GM21825 (cell line): Measurements from ENCODE around the gene ERC1.
"Not testable (repeated sequence)": the region's sequence is repeated elsewhere in the genome, so short reads cannot be mapped to it uniquely, and the experiment has no call there.

Source experiments
- ATAC-seq: cut with Tn5 transposase; IDR thresholded peaks from one replicate; pipeline ENCODE4 v1.9.1; 2021; ENCODE audit warnings: mild to moderate bottlenecking, moderate library complexity; ENCODE audit not compliant: unreplicated experiment

ERC1 gene

DNA sequence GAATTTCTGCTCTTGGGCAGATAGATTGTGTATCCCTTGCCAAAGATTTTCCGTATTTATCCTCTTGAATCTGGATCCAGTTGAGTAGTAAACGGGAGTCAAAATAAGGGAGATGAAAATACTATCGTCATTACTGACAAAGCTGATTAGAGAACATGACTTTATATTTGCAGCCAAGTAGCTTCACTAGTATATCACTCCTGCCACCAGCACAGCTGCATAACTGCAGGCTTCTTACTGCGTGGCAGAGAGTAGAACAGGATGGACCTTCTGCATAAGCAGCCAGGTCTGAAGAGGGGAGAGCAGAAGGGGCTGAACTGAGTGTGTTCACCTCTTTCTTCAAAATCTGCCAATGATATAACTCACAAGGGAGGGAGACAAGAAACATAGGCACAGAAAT, 319.6 kb downstream of the ERC1 start:
- ATAC-seq = no peak

DNA sequence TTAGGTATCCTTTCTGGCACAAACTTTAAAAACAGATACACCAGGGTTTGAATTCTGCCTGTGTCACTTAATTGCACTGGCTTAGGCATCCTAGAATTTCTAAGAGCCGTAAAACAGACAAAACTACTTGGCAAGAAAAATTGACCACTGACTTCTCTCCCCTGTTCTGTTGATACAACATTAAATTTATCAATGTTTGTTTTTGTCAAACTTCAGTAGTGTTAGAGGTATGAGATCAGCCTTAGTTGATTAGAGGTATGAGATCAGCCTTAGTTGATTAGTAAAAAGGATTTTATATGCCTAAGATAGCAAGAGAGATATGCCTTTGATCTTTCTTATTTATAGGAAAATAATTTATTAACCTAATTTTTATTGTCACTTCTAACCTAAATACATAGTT, 320.1 kb downstream of the ERC1 start:
- ATAC-seq = no peak

DNA sequence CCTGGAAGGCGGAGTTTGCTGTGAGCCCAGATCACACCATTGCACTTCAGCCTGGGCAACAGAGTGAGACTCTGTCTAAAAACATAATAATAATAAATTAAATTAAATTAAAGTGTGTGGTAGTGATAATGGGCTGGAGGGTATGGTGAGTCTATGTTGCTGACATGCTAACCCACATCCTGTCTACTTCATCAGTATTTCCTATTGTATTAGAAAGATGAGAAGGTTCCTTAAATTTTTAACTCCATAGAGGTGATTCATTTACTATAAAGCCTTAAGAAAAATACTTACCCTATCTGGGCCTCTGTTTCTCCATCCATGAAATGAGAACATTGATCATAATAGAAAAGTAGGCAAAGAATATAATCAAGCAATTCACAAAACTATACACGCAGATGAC, 322.9 kb downstream of the ERC1 start:
- ATAC-seq = no peak

DNA sequence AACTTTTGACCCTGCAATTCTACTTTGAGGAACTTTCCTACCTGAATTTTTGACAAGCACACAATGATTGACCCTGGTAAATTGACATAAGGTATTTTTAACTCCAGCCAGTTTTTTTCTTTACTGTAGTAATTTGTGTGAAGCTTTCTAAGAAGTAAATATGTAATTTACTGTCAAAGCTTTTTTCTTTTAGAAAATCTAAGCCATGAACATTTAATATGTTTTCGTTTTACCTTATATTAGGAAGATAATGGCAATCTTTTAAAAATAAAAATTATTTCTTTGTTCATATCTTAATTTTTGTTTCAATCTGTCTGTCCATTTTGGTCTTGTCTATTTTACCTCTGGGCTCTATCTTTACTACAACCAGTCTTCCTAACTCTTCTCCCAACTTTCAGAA, 323.5 kb downstream of the ERC1 start:
- ATAC-seq = no peak

DNA sequence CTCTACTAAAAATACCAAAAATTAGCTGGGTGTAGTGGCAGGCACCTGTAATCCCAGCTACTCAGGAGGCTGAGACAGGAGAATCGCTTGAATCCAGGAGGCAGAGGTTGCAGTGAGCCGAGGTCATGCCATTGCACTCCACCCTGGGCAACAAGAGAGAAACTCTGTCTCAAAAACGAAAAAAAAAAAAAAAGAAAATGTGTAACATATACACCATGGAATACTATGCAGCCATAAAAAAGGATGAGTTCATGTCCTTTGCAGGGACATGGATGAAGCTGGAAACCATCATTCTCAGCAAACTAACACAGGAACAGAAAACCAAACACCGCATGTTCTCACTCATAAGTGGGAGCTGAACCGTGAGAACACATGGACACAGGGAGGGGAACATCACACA, 326.0 kb downstream of the ERC1 start:
- ATAC-seq = not testable (repeated sequence)

DNA sequence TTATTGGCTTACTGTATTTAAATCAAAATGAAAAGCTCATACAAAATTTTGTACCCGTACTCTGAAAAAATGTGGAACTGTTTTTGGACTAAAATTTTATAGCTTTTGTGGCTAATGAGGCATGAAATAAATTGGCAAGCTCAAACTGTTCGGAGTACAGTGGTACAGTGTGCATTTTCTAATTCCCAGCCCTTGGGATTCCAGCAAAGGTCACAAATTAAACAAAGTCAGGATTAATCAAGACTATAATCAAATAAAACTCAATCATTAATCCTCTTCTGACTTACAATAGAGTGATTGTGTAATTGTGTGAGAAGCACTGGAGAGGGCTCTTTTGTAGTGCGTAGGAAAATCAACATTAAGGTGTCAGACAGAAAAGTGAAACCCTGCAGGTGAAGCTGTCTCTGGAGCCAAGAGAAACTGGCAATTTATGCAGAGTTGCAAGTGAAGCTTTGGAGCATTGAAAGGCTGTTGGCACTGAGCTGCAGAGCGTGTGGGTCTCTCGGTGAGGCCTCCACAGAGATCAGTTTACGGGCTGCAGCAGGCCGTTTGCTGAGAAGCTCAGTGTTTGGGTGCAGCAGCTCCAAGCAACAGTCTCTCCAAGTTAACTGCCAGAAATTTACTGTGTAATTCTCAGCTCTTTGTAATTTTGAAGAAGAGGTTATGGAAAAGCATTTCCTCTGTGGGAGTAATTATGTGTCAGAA, 327.5 kb downstream of the ERC1 start:
- ATAC-seq = no peak

DNA sequence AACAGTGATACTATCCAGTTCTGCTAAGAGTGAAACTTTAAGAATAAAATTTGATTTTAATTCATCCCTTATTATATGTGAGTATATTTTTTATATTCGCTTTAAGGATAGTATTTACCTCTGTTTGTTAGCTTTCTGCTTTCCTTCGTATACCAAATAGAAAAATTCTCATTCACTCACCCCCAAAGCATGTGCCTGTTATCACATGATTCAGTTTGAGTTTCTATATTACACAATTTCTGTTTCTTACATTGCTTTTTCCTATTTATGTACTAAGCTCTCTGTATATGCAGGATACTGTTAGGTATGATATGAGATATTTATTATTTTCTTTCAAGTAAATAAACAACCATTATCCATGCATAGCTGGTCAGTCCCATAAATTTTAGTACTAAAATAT, 328.2 kb downstream of the ERC1 start:
- ATAC-seq = no peak

DNA sequence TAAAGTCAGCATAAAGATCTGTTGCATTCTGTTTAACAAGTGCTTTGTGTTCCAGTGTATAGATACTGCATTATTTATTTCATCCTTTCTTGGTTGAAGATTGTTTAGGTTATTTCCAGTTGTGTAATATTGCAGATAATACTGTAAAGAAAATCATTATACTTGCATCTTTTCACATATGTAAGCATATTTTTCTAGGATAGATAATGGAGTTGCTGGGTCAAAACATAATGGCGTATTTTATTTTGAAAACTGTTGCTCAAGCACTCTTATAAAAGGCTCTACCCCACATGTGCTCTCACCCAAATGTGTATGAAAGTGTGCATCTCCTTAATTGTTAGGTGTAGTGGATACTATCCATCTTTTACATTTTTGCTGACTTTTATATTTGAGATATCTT, 329.0 kb downstream of the ERC1 start:
- ATAC-seq = no peak

DNA sequence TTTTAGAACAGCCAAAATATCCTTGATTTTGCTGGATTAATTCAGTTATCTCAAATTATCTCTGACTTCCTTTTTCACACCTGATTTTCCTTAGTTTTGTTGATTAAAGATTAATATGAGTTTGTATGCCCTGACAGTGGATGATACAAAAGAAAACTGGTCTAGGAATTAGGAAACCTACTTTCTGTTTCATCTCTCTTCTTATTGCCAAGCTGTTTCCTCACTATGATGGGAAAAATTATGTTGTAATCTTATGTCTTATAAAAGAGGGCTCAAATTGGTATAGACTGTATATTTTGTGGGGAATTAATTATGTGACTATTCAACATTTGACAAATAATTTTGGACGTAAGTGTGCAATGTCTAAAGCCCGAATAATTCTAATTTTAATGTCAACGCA, 331.8 kb downstream of the ERC1 start:
- no peak for ATAC-seq

DNA sequence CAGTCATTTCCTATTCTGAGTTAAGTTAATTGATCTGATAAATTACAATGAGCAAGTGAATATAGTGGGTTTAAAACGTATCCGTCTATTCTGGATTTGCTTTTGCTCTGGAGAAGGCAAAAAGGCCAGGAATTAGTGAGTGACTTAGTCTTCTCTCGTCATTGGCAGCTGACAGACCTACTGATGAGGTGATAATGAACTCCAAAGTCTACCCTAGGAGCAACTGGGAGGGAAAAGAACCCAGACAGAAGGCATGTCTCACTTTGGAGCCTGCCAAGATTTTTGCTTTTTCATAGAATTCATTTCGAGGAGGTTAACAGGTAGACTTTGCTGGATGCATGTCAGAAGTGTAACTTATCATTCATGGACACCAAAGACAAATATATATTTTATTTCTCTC, 333.1 kb downstream of the ERC1 start:
- ATAC-seq = no peak

DNA sequence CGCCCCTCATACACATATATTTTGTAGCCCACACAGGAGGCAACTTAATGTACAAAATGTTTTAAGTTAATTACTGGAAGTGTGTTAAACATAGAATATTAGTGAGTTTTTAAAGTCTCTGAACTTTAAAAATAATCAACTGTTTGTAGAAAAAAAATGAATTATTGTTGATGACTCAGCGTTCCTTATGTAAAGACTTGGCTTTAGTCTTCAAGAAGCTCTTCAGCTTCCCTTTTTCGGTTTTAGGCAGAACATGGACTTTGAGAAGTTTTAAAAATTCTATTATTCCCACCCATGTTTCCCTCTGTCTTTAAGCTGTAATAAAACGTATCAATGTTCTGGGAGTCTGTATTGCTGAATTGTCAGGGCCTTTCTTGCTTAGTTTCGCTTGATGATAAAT, 333.9 kb downstream of the ERC1 start:
- ATAC-seq = no peak

DNA sequence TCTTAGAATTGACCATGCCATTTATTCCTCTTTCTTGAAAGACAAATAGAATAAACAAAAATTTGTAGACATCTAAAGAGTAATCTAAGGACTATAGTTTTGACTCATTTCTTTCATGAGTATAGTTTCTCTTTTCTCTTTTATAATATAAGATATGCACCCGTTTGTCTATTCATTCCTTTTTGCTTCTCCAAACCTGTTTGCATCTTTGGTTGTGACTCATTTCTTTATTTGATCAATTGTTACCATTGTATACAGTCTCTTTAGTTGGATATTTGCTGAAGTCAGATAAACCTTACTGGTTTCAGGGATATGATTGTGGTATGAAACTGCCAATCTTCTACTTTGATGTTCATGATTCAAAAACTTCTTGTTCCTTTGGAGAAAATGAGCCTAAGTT, 334.6 kb downstream of the ERC1 start:
- ATAC-seq = no peak

DNA sequence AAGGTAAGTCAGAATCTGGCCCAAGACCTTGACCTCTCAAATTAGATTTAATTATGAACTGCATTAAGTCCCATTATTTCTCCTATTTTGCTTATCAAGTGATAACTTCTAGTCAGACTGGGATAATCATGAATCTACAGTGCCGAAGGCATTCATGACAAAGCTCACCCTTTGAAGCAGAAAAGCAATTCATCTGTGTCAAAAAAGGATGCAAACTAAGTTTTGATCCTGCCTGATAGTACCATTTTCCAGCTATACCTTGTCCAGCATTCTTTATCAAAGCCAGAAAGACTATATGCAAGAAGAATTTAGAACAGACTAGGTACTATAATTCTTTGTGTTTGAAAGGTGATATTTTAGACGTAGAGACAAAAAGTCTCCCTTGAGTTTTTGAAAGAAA, 335.2 kb downstream of the ERC1 start:
- ATAC-seq = no peak

DNA sequence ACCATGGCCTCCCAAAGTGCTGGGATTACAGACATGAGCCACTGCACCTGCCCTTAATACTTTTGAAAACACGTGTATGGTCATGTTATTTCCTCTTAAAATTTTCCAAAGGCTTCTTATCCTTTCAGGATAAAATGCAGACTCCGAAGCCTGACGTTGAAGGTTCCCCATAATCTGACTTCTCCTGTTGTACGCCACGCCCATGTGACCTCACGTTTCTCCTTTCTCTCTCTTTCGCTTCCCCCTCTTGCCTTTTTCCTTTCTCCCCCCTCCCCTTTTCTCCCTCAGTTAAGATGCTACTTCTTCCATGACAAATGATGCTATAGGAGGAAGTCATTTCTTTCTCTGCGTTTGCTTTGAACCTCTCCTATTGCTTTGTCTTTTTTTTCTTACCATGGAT, 337.4 kb downstream of the ERC1 start:
- no peak for ATAC-seq

DNA sequence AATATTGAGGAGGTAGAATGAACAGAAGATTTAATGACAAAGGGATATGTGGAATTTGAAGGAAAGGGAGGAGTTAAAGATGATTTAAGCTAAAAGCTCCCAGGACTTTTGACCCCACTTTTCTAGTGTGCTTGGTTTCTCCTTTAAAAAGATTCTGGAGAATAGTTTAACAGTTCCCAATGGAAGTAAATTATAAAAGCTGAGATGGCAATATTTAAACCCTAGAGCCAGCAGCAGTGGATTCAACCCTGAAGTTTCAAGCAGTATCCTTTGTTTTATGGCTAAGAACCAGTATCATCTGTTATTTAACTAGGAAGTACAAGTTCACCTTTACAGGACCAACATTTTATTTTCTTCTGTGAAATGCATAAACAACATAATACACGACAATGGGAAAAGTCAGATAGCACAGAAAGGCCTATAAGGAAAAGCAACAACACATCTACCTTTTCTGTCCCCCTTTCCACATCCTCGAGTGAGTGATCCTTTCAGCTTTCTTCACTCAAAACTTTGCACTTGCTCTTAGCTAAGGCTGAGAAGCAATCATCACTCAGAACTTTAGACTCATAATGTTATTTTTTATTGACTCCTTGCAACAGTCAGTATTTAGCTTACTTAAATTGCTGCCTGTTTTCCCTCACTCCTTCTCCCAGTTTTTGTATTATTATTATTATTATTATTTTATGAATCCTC, 338.9 kb downstream of the ERC1 start:
- ATAC-seq = no peak

DNA sequence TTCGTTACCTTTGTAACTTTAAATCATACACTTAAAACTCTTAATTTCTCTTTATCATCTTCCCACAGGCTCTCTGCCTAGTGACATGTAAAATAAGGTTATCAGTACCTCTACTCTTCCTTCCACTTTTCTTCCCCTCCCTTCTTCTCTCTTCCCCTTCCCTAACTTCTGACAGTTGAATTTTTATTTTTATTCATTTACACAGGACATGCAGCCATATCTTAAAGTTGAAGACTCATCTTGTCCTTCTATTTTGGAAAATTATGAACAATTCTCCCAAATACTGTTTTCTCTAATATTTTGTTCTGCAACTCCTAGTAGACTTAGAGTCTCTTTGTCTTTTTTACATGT, 339.4 kb downstream of the ERC1 start:
- ATAC-seq = no peak

DNA sequence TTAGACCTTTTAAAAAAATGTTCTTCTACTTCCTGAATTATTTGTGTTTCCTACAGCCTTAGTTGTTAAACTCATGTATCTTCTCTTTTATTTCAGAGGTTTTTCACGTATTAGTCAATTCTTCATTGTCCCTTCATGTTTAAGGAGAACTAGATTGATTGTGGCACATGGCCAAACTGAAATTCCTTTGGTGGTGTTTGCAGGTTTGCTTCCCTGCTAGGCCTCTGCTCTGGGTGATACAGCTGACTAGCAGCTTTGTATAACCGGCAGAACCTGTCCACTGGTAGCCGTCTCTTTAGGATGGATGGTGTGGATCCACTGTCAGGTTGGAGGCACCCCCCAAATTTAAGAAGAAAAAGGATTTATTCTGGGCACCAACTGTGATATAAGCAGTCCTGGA, 341.3 kb downstream of the ERC1 start:
- ATAC-seq = no peak

DNA sequence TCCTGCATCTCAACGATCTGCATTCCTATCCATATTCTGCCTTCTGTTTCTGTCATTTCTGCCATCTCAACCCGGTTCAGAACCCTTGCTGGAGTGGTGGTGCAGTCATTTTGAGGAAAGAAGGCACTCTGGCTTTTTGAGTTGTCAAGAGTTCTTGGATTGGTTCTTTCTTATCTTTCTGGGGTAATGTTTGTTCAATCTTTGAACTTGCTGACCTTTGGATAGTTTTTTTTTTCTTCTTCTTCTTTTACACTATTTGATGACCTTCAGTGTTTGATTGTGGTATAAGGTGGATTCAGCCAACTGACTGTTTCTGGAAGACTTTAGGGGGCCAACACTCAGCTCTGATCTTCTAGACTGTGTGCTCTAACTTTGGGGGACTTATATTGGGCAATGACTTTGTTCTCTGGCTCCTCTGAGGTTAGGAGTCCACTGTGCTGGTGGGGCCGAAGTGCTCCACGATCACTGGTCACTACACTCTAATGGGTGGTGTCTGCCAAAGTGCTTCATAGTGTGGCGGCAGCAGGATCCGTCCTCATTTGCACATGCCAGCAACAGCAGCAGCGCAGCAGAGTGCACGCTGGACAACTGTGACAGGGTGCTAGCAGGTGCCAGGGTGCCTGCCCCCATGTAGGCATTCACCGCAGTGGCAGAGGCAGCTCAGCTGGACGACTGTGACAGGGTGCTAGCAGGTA, 347.6 kb downstream of the ERC1 start:
- no peak for ATAC-seq

DNA sequence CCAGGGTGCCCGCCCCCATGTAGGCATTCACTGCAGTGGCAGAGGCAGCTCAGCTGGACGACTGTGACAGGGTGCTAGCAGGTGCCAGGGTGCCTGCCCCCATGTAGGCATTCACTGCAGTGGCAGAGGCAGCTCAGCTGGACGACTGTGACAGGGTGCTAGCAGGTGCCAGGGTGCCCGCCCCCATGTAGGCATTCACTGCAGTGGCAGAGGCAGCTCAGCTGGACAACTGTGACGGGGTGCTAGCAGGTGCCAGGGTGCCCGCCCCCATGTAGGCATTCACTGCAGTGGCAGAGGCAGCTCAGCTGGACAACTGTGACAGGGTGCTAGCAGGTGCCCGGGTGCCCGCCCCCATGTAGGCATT, 348.1 kb downstream of the ERC1 start:
- not testable (repeated sequence) for ATAC-seq

DNA sequence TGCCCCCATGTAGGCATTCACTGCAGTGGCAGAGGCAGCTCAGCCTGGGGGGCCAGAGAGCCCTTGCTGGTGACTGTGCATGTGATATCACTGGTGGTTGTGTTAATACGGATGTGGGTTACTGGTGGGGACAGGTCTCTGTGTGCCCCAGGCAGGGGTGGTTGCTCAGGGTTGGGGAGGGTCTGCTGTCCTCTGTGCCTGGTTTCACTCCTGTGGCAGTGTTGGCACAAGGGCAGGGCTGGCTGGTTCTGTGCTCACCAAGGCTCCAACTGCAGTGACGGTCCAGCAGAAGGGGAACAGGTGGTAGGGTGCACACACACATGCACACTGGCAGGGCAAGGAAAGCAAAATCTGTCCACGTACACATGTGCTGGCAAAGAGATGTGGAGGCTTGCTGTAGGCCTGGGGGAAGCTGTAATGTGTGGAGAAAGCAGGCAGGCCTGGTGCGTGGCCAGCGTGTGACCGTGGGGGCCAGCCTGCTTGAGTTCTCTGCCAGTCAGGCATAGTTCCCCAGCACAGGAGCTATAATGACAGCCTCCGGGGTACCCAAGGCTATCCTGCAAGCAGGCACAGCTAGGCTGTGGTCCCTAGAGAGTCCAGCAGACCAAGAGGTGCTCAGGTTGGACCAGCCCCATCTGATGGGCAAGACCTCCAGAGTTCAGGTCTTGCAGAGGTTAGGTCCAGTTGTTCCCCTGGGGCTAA, 348.7 kb downstream of the ERC1 start:
- ATAC-seq = no peak

DNA sequence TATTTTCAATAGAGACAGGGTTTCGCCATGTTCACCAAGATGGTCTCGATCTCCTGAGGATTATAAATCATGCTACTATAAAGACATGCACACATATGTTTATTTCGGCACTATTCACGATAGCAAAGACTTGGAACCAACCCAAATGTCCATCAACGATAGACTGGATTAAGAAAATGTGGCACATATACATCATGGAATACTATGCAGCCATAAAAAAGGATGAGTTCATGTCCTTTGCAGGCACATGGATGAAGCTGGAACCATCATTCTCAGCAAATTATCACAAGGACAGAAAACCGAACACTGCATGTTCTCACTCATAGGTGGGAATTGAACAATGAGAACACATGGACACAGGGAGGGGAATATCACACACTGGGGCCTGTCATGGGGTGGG, 350.2 kb downstream of the ERC1 start:
- not testable (repeated sequence) for ATAC-seq

DNA sequence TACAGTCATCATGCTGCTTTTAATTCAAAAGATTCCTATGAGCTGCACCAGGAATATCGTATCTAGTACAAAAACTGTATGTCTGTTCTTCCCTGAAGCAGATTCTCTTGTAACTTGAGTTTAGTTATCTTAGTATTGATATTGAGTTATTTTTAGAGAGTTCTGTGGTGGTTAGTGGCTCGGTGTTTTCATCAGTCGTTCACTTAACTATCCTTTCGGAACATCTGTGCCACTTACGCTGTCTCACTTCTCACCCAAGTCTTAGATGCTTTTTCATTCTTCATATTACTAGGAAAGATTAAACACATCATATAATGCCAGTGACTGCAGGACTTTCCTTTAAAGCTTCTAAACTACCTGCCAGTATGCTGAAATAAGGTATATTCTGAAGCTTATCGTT, 352.4 kb downstream of the ERC1 start:
- ATAC-seq = no peak
